ENCODE results near the gene XPO6. TPM values are rescaled to one million over a fixed set of nuclear protein-coding genes. Genes with fewer than 3 reads are reported as not detected.

Gene XPO6
- total RNA-seq, 1 experiment from 2014 or later, result 112 TPM

DNA sequence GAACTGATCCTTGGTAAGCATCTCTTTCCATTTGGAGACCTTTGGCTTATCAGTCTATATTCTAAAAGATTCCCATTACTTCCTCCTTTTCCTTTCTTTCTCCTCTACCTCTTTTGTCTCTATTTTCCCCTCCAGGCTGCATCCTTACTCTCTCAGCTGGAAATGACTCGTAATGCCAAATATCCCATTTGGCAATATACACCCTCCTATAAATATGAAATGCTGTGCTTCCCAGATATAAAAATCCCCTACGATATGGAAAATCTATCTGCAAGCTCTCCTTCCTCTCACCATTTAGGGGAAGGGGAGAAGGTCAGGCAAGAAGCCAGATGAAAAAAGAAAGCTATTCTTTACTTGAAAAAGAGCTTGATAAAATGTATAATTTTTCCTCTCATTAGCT lies 39.9 kb downstream of the XPO6 start:
- no TSS peak for BruUV-seq (replicated peaks)
- TF ChIP-seq CTCF (IDR thresholded peaks at IDR 0.05; ENCODE audit: insufficient read depth in 1 of 2, low read depth in 1 of 2, low read length in 1 of 2, severe bottlenecking in 1 of 2, unreplicated experiment in 1 of 2), result no peak
- Histone ChIP-seq H3K36me3 (ENCODE audit: control insufficient read depth, insufficient read depth, low read length) (no peaks in the 10 kb centered on the region; the same call in none of the 2 replicates), H3K27me3 (replicated peaks; ENCODE audit: control insufficient read depth, insufficient read depth, low read length) (no peaks in the 10 kb centered on the region), H3K4me1 (no peaks in the 10 kb centered on the region), H3K4me3 (ENCODE audit: low read depth, low read length) (no peak overlapping the region), H3K9me3 (no peaks in the 10 kb centered on the region)
- H3K4me1 Mint-ChIP-seq (ENCODE audit: low read depth, unreplicated experiment), result peaks cover 9% of the 10 kb centered on the region
- no peak overlapping the region for H3K27ac Mint-ChIP-seq (ENCODE audit: unreplicated experiment)
- ChIA-PET POLR2A (no interaction called here), CTCF (no interaction called here)
- H3K4me3 Mint-ChIP-seq (ENCODE audit: unreplicated experiment), result no peak overlapping the region
- no peaks in the 10 kb centered on the region for H3K9me3 Mint-ChIP-seq (ENCODE audit: unreplicated experiment)
- no peaks in the 10 kb centered on the region for H3K27me3 Mint-ChIP-seq (ENCODE audit: insufficient read depth, unreplicated experiment)
- intact Hi-C loops (cut with micrococcal nuclease; ENCODE audit: unreplicated experiment), result no loop called here
- peaks cover 58% of the 10 kb centered on the region for H3K36me3 Mint-ChIP-seq (ENCODE audit: insufficient read depth, unreplicated experiment)
- DNase-seq, result no peak

DNA sequence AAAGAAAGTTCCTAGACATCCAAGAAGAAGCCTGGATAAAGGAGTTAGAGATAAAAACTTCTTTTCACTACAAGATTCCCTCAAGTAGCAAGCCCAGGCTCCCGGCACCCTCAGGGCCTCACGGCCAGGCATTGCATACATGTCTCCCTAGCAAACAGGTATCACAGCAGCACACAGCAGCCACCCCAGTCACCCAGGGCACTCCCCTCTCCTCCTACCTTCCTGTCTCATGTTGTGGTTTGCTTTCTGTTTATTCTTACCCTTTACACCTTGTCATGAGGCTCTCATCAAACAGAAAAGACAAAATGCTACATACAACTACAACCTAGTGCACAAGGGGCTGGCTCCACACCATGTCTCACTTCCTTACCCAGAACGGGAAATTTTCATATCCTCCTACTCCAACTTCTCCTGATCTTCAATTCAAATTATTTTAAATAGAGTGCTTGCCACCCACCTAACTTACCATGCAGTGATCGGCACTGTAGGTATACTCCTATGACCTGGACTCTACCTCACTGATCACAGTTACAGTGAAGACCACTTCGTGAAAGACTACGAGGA lies 42.7 kb downstream of the XPO6 start:
- H3K4me3 Mint-ChIP-seq (ENCODE audit: unreplicated experiment), result no peak overlapping the region
- H3K27ac Mint-ChIP-seq (ENCODE audit: unreplicated experiment), result no peak overlapping the region
- Histone ChIP-seq H3K27me3 (replicated peaks; ENCODE audit: control insufficient read depth, insufficient read depth, low read length) (no peaks in the 10 kb centered on the region), H3K36me3 (ENCODE audit: control insufficient read depth, insufficient read depth, low read length) (no peaks in the 10 kb centered on the region; the same call in 1 of the 2 replicates), H3K4me1 (no peaks in the 10 kb centered on the region), H3K4me3 (ENCODE audit: low read depth, low read length) (no peak overlapping the region), H3K9me3 (no peaks in the 10 kb centered on the region)
- no peaks in the 10 kb centered on the region for H3K9me3 Mint-ChIP-seq (ENCODE audit: unreplicated experiment)
- peaks cover 52% of the 10 kb centered on the region for H3K36me3 Mint-ChIP-seq (ENCODE audit: insufficient read depth, unreplicated experiment)
- intact Hi-C loops (cut with micrococcal nuclease; ENCODE audit: unreplicated experiment), result no loop called here
- TF ChIP-seq CTCF (IDR thresholded peaks at IDR 0.05; ENCODE audit: insufficient read depth in 1 of 2, low read depth in 1 of 2, low read length in 1 of 2, severe bottlenecking in 1 of 2, unreplicated experiment in 1 of 2), result no peak
- DNase-seq, result no peak
- no peaks in the 10 kb centered on the region for H3K27me3 Mint-ChIP-seq (ENCODE audit: insufficient read depth, unreplicated experiment)
- peaks cover 12% of the 10 kb centered on the region for H3K4me1 Mint-ChIP-seq (ENCODE audit: low read depth, unreplicated experiment)
- POLR2A ChIA-PET, result no interaction called here
- no TSS peak for BruUV-seq (replicated peaks)
- CTCF ChIA-PET, result no interaction called here

- Mint-ChIP-seq H3K9me3 (ENCODE audit: unreplicated experiment) (no peaks in the 10 kb centered on the region), H3K36me3 (ENCODE audit: insufficient read depth, unreplicated experiment) (peaks cover 47% of the 10 kb centered on the region), H3K27me3 (ENCODE audit: insufficient read depth, unreplicated experiment) (no peaks in the 10 kb centered on the region), H3K4me1 (ENCODE audit: low read depth, unreplicated experiment) (peaks cover 12% of the 10 kb centered on the region), H3K27ac (ENCODE audit: unreplicated experiment) (no peak overlapping the region), H3K4me3 (ENCODE audit: unreplicated experiment) (no peak overlapping the region)
- Histone ChIP-seq H3K4me3 (ENCODE audit: low read depth, low read length) (no peak overlapping the region), H3K9me3 (no peaks in the 10 kb centered on the region), H3K36me3 (ENCODE audit: control insufficient read depth, insufficient read depth, low read length) (no peaks in the 10 kb centered on the region; the same call in 1 of the 2 replicates), H3K27me3 (replicated peaks; ENCODE audit: control insufficient read depth, insufficient read depth, low read length) (no peaks in the 10 kb centered on the region), H3K4me1 (no peaks in the 10 kb centered on the region)
- ChIA-PET CTCF (no interaction called here), POLR2A (no interaction called here)
- intact Hi-C loops (cut with micrococcal nuclease; ENCODE audit: unreplicated experiment), result no loop called here
- BruUV-seq (replicated peaks), result no TSS peak
- TF ChIP-seq CTCF (IDR thresholded peaks at IDR 0.05; ENCODE audit: insufficient read depth in 1 of 2, low read depth in 1 of 2, low read length in 1 of 2, severe bottlenecking in 1 of 2, unreplicated experiment in 1 of 2), result no peak
- DNase-seq, result no peak
Observed at GRCh38 chr16:28167730-28168129, 44.0 kb downstream of the XPO6 start.

All from Caco-2 (cell line).